Measurements from ENCODE around the gene LRRTM2. TPM values are rescaled to one million over a fixed set of nuclear protein-coding genes. Genes with fewer than 3 reads are reported as not detected.
"Not testable (repeated sequence)": the region's sequence is repeated elsewhere in the genome, so short reads cannot be mapped to it uniquely, and the experiment has no call there.

The LRRTM2 gene
- total RNA-seq, 2 donors from 2014 or later, result not detected

DNA sequence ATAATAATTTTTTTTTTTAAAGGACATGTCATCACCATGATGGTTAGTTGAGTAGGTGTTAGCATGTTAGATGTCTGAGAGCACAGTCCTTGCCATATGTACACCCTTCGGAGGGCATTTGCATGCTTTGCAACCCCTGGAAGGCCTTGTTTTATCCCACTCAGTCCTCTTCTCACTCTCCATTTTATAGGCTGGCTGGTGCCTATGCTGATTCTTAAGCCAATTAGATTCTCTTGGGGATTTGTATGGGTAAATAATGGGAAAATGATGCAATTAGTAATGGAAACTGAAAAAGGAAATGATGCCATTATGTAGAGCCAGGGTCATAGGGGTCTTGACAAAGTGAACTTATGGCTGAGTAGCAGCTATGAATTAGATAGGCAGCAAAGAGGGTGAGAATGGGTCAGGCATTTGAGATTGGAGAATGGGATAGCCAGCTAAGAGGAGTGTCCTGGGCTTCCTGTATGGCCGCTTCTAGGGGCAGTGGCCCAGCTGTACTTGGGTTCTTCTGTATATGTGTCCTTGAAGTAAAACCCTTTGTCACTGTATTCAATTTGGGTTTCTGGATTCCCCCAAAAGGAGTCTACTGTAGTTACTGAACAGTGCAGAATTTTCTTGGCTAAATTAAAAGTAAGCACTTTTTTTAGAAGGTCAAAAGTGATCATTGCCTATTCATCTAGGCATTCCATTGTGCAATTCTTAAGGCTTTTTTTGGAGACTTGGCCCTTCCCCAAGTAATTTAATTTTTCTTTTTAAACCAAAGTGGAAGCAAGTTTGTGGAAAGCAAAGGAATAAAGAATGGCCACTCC, 31.6 kb downstream of the LRRTM2 start:
- Histone ChIP-seq H3K36me3 (no peaks in the 10 kb centered on the region), H3K9me3 (no peaks in the 10 kb centered on the region), H3K4me1 (replicated peaks) (no peaks in the 10 kb centered on the region), H3K4me3 (no peak overlapping the region), H3K27ac (no peak overlapping the region), H3K27me3 (replicated peaks; ENCODE audit: insufficient read depth) (no peaks in the 10 kb centered on the region)
- TF ChIP-seq POLR2AphosphoS5 (IDR thresholded peaks at IDR 0.05) (no peak), POLR2A (IDR thresholded peaks at IDR 0.05) (no peak)
- TF ChIP-seq, protein P1, sequence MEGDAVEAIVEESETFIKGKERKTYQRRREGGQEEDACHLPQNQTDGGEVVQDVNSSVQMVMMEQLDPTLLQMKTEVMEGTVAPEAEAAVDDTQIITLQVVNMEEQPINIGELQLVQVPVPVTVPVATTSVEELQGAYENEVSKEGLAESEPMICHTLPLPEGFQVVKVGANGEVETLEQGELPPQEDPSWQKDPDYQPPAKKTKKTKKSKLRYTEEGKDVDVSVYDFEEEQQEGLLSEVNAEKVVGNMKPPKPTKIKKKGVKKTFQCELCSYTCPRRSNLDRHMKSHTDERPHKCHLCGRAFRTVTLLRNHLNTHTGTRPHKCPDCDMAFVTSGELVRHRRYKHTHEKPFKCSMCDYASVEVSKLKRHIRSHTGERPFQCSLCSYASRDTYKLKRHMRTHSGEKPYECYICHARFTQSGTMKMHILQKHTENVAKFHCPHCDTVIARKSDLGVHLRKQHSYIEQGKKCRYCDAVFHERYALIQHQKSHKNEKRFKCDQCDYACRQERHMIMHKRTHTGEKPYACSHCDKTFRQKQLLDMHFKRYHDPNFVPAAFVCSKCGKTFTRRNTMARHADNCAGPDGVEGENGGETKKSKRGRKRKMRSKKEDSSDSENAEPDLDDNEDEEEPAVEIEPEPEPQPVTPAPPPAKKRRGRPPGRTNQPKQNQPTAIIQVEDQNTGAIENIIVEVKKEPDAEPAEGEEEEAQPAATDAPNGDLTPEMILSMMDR (IDR thresholded peaks at IDR 0.05), result no peak
- no peak for DNase-seq (ENCODE audit: low spot score)
- intact Hi-C loops (cut with DNase I), result no loop called here
- WGBS, result 96% methylated on average over 2 of the region's 2 CpGs

DNA sequence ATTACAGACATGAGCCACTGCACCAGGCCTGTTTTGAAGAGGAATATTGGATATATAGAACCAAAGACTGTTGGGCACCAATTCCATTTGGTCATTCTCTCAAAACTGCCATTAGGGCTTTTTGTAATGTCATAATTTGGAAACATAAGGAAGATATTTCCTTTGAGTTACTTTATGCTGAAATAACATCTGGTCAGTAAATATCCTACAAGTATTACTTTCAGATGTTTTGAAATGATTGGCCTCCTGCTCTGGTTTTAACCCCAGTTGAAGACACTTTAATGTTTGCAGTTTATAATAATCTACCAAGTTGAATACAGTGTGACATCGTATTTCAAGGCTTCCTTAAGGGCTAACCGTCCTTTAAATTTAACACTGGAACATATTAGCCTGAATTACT, 33.6 kb downstream of the LRRTM2 start:
- intact Hi-C loops (cut with DNase I), result no loop called here
- Histone ChIP-seq H3K4me3 (no peak overlapping the region), H3K27me3 (replicated peaks; ENCODE audit: insufficient read depth) (no peaks in the 10 kb centered on the region), H3K9me3 (no peaks in the 10 kb centered on the region), H3K27ac (no peak overlapping the region), H3K36me3 (no peaks in the 10 kb centered on the region), H3K4me1 (replicated peaks) (no peaks in the 10 kb centered on the region)
- WGBS, result 75% methylated on average over 2 of the region's 2 CpGs
- no peak for TF ChIP-seq POLR2AphosphoS5 (IDR thresholded peaks at IDR 0.05)
- TF ChIP-seq, protein P1 (IDR thresholded peaks at IDR 0.05), result no peak
- no peak for TF ChIP-seq POLR2A (IDR thresholded peaks at IDR 0.05)
- no peak for DNase-seq (ENCODE audit: low spot score)

DNA sequence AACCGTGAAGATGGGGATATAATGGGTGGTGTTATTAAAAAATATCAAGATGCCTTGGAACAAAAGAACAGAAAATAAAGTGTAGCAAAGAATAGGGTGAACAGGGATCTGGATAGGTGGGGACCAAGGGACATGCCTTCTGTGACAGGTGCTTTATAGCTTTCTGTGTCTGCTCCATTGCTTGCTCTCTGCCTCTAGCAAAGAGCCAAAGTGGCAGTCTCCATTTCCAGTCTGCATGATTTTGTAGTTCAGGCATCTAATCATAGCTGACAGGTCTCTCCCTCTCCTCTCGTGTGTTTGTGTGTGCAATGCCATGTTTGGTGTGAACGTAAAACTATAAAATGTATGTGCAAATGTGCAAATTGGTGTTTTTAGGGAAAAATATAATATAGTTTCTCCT, 35.0 kb downstream of the LRRTM2 start:
- Histone ChIP-seq H3K27me3 (replicated peaks; ENCODE audit: insufficient read depth) (no peaks in the 10 kb centered on the region), H3K36me3 (no peaks in the 10 kb centered on the region), H3K27ac (no peak overlapping the region), H3K9me3 (no peaks in the 10 kb centered on the region), H3K4me1 (replicated peaks) (no peaks in the 10 kb centered on the region), H3K4me3 (no peak overlapping the region)
- TF ChIP-seq POLR2A (IDR thresholded peaks at IDR 0.05) (no peak), POLR2AphosphoS5 (IDR thresholded peaks at IDR 0.05) (no peak)
- TF ChIP-seq, protein P1 (IDR thresholded peaks at IDR 0.05), result no peak
- no peak for DNase-seq (ENCODE audit: low spot score)
- 59% methylated on average over 3 of the region's 3 CpGs for WGBS
- intact Hi-C loops (cut with DNase I), result no loop called here

DNA sequence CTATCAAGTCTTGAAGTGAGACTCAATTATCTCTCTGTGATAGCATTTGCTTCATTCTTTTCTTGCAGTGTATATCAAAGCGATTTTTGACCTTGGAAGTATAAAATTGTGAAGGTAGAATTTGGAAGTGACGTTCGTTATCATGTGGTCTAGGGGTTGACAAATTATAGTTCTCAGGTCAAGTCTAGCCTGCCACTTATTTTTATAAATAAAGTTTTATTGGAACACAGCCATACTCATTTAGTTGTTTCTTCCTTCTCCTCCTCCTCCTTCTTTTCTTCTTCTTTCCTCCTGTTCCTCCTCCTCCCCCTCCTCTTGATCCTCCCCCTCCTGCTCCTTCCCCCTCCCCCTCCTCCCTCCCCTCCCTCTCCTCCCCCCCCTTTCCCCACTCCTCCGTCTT, 38.0 kb downstream of the LRRTM2 start:
- no peaks in the 10 kb centered on the region for H3K9me3 ChIP-seq
- no peaks in the 10 kb centered on the region for H3K4me1 ChIP-seq (replicated peaks)
- no peaks in the 10 kb centered on the region for H3K27me3 ChIP-seq (replicated peaks; ENCODE audit: insufficient read depth)
- TF ChIP-seq, protein P1 (IDR thresholded peaks at IDR 0.05), result no peak
- TF ChIP-seq POLR2AphosphoS5 (IDR thresholded peaks at IDR 0.05), result no peak
- 92% methylated on average over 4 of the region's 4 CpGs for WGBS
- H3K27ac ChIP-seq, result no peak overlapping the region
- intact Hi-C loops (cut with DNase I), result no loop called here
- H3K36me3 ChIP-seq, result no peaks in the 10 kb centered on the region
- no peak overlapping the region for H3K4me3 ChIP-seq
- no peak for DNase-seq (ENCODE audit: low spot score)

DNA sequence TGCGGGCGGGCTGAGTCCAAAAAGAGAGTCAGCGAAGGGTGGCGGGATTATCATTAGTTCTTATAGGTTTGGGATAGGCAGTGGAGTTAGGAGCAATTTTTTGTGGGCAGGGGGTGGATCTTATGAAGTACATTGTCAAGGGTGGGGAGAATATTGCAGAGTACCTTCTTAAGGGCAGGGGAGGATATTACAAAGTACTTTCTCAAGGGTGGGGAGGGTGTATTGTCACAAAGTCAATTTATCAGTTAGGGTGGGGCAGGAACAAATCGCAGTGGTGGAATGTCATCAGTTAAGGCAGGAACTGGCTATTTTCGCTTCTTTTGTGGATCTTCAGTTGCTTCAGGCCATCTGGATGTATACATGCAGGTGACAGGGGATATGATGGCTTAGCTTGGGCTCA, 40.3 kb downstream of the LRRTM2 start:
- H3K27me3 ChIP-seq (replicated peaks; ENCODE audit: insufficient read depth); H3K4me1 ChIP-seq (replicated peaks); DNase-seq (ENCODE audit: low spot score); H3K9me3 ChIP-seq; H3K27ac ChIP-seq; H3K36me3 ChIP-seq; intact Hi-C loops (cut with DNase I); H3K4me3 ChIP-seq: not testable (repeated sequence)
- 78% methylated on average over 6 of the region's 6 CpGs for WGBS

All from prostate gland (tissue), 2 donors.